ENCODE measurements around the gene MADCAM1. TPM values are rescaled to one million over a fixed set of nuclear protein-coding genes. Genes with fewer than 3 reads are reported as not detected.

Gene MADCAM1
- total and polyA plus RNA-seq, 2 of the 8 experiments (the other 6 are each of a cell fraction or from before 2014, with no cell fraction given) = 2.3 to 3.0 TPM

DNA sequence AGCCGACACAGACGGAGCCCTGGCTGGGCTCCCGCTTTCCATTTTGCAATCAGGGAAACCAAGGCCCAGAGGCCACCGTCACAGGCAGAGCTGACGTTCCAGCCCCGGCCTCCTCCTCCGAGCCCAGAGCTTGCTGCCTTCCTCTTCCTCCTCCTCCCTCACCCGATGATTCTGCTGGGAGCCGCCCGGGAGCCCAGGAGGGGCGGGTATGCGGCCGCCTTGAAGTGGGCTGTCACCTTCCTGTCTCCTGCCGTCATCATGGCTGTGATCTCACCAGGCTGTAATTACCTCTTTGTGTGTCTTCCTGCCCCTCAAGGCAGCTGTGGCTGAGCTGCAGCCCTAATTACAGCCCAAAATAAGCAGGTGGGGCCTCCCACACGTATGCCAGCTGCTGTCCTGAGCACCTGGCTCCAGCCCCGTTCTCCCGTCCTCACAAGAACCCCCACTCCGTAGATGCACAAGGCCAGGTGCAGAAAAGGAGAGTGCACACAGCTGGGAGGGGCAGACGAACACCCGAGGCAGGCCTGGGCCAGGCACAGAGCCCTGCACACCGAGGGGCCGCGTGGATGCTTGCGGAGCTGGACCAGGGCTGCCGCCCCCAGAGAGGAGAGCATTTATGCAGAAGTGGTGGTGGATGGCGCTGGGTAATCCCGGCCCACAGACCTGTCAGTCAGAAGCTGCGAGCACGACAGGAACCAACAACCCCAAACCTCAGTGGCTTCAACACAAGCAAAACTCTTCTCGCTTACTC lies 15.0 kb downstream of the MADCAM1 start:
- POLR2A ChIA-PET (ENCODE audit: partially characterized antibody) = interaction anchor here (0.7 to 2.8 kb wide), 9 partner anchors 10 to 517 kb away, joined by 3 to 13 read pairs (median 5); partner anchors contain the start of genes BSG and CDC34
- DNase-seq (ENCODE audit: low read depth in 1 of 2, low spot score in 2 of 2) = peak in 1 of 2 experiments; percentile 61
- TF ChIP-seq KDM1A (IDR thresholded peaks at IDR 0.05; ENCODE audit: borderline replicate concordance, low read length) (no peak), CBX8 (IDR thresholded peaks at IDR 0.05; ENCODE audit: borderline replicate concordance, low read depth, low read length) (no peak), CTBP2 (IDR thresholded peaks at IDR 0.05; ENCODE audit: borderline replicate concordance, insufficient read depth, insufficient read length, low read length) (peak; percentile 84), SP1 (IDR thresholded peaks at IDR 0.05; ENCODE audit: low read depth, low read length) (no peak), CREB1 (IDR thresholded peaks at IDR 0.05) (peak; percentile 72), SAP30 (IDR thresholded peaks at IDR 0.05; ENCODE audit: insufficient read depth, insufficient replicate concordance, low read length) (no peak), RXRA (IDR thresholded peaks at IDR 0.05; ENCODE audit: insufficient read depth, low read depth, low read length) (no peak), GABPA (IDR thresholded peaks at IDR 0.05; ENCODE audit: borderline replicate concordance, insufficient read depth, low read length) (no peak), POU5F1 (IDR thresholded peaks at IDR 0.05; ENCODE audit: low read depth, low read length) (no peak), CHD1 (IDR thresholded peaks at IDR 0.05; ENCODE audit: low read depth, low read length) (no peak)

More for the DNA sequence above, 15.0 kb downstream of the MADCAM1 start:
- Histone ChIP-seq H3K4me3 (ENCODE audit: extremely low read depth in 1 of 4, insufficient read depth in 2 of 4, low read depth in 3 of 4, low read length in 4 of 4) (peak overlapping the region in 3 of 4 experiments; percentile 4 to 28 (median 23); a peak in 5 of 8 replicates), H4K20me1 (replicated peaks in 1 of 2; ENCODE audit: control insufficient read depth in 1 of 2, insufficient read depth in 2 of 2, low read length in 2 of 2) (peaks cover 0 to 13% of the 10 kb centered on the region in 2 experiments), H3K23me2 (ENCODE audit: low read depth, low read length) (peaks cover 8% of the 10 kb centered on the region; the same call in 1 of the 2 replicates), H4K5ac (ENCODE audit: insufficient read length, low read depth, low read length) (no peak overlapping the region), H4K91ac (replicated peaks; ENCODE audit: insufficient read length, low read length) (no peak overlapping the region), H2AK5ac (ENCODE audit: low read depth, low read length) (no peak overlapping the region), H3K27ac (ENCODE audit: low read depth, low read length) (no peak overlapping the region), H2BK20ac (ENCODE audit: low read length) (no peak overlapping the region), H3K36me3 (ENCODE audit: control insufficient read depth in 2 of 4, insufficient read depth in 4 of 4, low read length in 3 of 4) (peaks cover 0 to 6% (median 3%) of the 10 kb centered on the region in 4 experiments; a peak in 3 of 8 replicates), H3K56ac (replicated peaks; ENCODE audit: insufficient read length, low read depth, low read length) (no peak overlapping the region), H3K18ac (ENCODE audit: extremely low read depth, low read length) (peak overlapping the region; percentile 48; the same call in 1 of the 2 replicates), H3K14ac (ENCODE audit: insufficient read length) (no peak overlapping the region), H2BK12ac (ENCODE audit: low read depth, low read length) (no peak overlapping the region; the same call in 1 of the 2 replicates), H2BK120ac (replicated peaks; ENCODE audit: low read depth, low read length) (no peak overlapping the region), H3K4me2 (ENCODE audit: insufficient read depth in 1 of 2, low read depth in 2 of 2, low read length in 2 of 2) (peak overlapping the region; percentile 5 to 59; a peak in 3 of 4 replicates), H3K79me2 (ENCODE audit: control insufficient read depth in 1 of 2, insufficient read depth in 2 of 2, low read length in 2 of 2) (no peaks in the 10 kb centered on the region), H2AFZ (ENCODE audit: low read length) (no peak overlapping the region), H3K27me3 (replicated peaks in 1 of 4; ENCODE audit: control insufficient read depth in 3 of 4, extremely low read depth in 1 of 4, insufficient read depth in 3 of 4, low read length in 3 of 4) (no peaks in the 10 kb centered on the region), H3K23ac (ENCODE audit: insufficient read length) (no peak overlapping the region), H3K9me3 (ENCODE audit: insufficient read depth in 2 of 2, low read depth in 1 of 2, low read length in 1 of 2) (no peaks in the 10 kb centered on the region; a peak in 2 of 4 replicates), H2BK5ac (ENCODE audit: low read depth, low read length) (peak overlapping the region; percentile 35; the same call in 1 of the 2 replicates), H2BK15ac (ENCODE audit: low read length) (0 out of 2 replicates have a peak overlapping the region, but pooled peaks have one; percentile 46), H3K9ac (replicated peaks in 1 of 4; ENCODE audit: extremely low read depth in 1 of 4, low read depth in 3 of 4, low read length in 3 of 4) (no peak overlapping the region; a peak in 1 of 7 replicates), H4K8ac (ENCODE audit: extremely low read depth, insufficient read depth, low read length) (no peak overlapping the region; the same call in 1 of the 2 replicates), H3K4me1 (replicated peaks in 1 of 4; ENCODE audit: control insufficient read depth in 3 of 4, insufficient read depth in 4 of 4, low read length in 3 of 4) (peaks cover 0 to 14% (median 9%) of the 10 kb centered on the region in 4 experiments; a peak in 5 of 7 replicates), H3K79me1 (ENCODE audit: low read depth, low read length) (peaks cover 5% of the 10 kb centered on the region; the same call in 1 of the 2 replicates), H3K4ac (replicated peaks; ENCODE audit: insufficient read length, low read depth, low read length) (no peak overlapping the region)
- FAIRE-seq = no peak
- 54% methylated on average over 26 of the region's 30 CpGs; no CpG with 5 or more reads in 1 of the 2 experiments for WGBS, 2 experiments (ENCODE audit: extremely low coverage in 1 of 2, insufficient coverage in 1 of 2, insufficient read length in 1 of 2, insufficient replicate concordance in 2 of 2, low coverage in 1 of 2, low lambda C conversion rate in 2 of 2, missing lambda C conversion rate in 1 of 2)
- CTCF ChIA-PET (ENCODE audit: partially characterized antibody) = interaction anchor here (0.7 to 3.7 kb wide), 39 partner anchors 7 to 238 kb away, joined by 3 to 31 read pairs (median 5); partner anchors contain the start of genes C2CD4C, CDC34 and SHC2
